ENCODE results near the gene SCAMP3. TPM values are rescaled to one million over a fixed set of nuclear protein-coding genes. Genes with fewer than 3 reads are reported as not detected.
"Not testable (repeated sequence)": the region's sequence is repeated elsewhere in the genome, so short reads cannot be mapped to it uniquely, and the experiment has no call there.

The SCAMP3 gene
- total RNA-seq, 2 donors from 2014 or later, result 43.1 to 53.2 TPM

DNA sequence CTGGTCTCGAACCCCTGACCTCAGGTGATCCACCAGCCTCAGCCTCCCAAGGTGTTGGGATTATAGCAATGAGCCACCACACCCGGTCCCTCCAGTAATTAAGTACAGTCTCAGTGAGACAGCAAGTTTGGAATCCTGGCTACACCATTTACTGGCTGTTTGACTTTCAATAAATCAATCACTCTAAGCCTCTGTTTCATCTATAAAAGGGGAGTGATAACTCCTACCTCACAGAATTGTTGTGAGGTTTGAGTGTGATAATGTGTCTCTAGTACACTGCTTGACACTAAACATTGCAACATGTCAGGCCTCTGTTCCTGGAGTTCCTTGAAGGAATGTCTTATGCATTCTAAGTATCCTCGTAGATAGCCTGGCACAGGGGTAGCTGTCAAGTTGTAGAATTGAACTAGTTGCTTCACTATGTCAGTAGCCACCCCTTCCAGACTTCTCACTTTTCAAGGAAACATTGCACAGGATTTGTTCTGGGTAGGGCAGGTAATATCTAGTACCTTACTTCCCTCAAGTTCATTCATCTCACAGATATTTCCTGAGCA is 19.3 kb downstream of the SCAMP3 start:
- ATAC-seq (peak; percentile 14), DNase-seq (no peak)
- intact Hi-C loops (cut with DNase I, micrococcal nuclease), result no loop called here

DNA sequence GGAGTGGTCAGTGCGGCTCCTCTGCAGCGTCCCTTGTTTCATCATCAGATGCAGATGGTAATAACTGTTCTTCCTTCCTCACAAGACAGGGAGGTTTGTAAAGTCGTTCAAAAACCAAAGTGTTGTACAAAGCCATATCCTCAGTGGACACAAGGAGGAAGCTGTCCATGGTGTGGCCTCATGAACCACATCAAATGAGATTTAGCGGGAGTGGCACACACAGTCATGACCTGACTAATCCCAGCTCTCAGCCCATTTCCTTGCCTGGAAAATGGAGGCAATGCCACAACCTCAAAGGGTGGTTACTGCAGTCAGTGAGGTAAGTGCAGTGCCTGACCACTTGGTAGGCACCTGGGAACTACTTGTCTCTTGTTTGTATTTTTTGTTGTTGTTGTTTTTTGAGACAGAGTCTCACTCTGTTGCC is 20.3 kb downstream of the SCAMP3 start:
- intact Hi-C loops (cut with DNase I, micrococcal nuclease), result no loop called here
- ATAC-seq (peak; percentile 13), DNase-seq (no peak)

GRCh38 chr1:155241069-155241679 is 21.0 kb downstream of the SCAMP3 start:
- intact Hi-C loops (cut with DNase I, micrococcal nuclease), result no loop called here
- peak; percentile 70 to 81 for DNase-seq

DNA sequence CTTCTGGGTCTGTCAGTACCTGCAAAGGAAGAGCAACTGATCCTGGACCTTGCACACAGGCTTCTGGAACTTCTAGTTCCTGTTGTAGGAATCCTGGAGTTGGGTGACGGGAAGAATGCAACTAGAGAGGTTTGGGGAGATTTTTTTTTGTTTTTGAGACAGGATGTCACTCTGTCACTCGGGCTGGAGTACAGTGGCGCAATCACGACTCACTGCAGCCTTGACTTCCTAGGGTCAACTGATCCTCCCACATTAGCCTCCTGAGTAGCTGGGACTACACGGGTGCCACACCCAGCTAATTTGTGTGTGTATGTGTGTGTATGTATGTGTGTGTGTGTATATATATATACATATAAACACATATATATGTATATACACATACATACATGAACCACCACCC is 25.7 kb downstream of the SCAMP3 start:
- ATAC-seq (no peak), DNase-seq (no peak)
- intact Hi-C loops (cut with DNase I, micrococcal nuclease), result no loop called here

More at GRCh38 chr1:155241069-155241679, 21.0 kb downstream of the SCAMP3 start:
- ATAC-seq, result peak; percentile 71

DNA sequence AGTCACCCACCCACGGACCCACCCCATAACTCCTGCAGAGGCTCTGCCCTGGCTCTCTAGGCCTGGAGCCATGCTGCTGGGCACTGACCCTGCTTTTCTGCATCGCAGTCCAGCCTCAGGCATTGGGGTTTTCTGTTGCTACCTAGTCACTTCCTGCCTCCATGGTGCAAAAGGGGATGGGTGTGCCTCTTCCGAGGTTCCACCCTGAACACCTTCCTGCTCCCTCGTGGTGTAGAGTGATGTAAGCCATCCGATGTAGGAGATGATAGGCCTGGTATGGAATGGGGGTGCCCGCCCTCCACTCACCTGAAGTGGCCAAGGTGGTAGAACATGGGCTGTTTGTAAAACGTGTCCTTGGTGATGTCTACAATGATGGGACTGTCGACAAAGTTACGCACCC is 26.8 kb downstream of the SCAMP3 start:
- DNase-seq; intact Hi-C loops (cut with DNase I, micrococcal nuclease); ATAC-seq: not testable (repeated sequence)

GRCh38 chr1:155233502-155233901 is 28.7 kb downstream of the SCAMP3 start:
- ATAC-seq, result peak; percentile 7

GRCh38 chr1:155232001-155232978 is 29.9 kb downstream of the SCAMP3 start:
- intact Hi-C loops (cut with DNase I, micrococcal nuclease); DNase-seq: not testable (repeated sequence)

More at GRCh38 chr1:155233502-155233901, 28.7 kb downstream of the SCAMP3 start:
- intact Hi-C loops (cut with DNase I, micrococcal nuclease); DNase-seq: not testable (repeated sequence)

DNA sequence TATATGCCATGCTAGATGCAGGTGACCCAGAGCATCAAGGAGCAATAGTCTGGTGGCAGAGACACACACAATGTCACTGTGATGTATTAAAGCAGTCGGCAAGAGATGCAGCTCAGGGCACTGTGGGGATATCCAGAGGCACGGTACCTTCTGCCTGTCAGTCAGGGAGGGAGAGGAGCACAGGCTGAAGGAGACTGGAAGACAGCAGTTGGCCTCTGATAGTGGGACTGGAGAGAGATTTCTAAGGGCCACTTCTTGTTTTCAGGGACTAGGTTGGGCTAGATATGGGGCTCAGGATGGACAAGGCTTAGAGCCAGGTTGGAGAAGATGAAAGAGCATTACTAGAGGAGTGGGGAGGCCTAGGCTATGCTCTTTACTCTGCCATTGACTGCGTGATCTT is 30.9 kb downstream of the SCAMP3 start:
- ATAC-seq; DNase-seq; intact Hi-C loops (cut with DNase I, micrococcal nuclease): not testable (repeated sequence)

More at GRCh38 chr1:155232001-155232978, 29.9 kb downstream of the SCAMP3 start:
- not testable (repeated sequence) for ATAC-seq

DNA sequence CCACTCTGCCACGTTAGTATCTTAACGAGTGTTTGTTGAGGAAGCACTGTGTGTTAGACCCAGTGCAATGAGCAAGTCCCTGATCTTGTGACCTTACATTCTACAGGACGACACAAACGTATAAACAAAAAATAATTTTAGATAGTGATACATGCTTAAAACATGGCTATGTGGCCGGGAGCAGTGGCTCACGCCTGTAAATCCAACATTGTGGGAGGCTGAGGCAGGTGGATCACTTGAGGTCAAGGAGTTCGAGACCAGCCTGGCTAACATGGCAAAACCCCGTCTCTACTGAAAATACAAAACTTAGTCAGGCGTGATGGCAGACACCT is 34.1 kb downstream of the SCAMP3 start:
- no peak for DNase-seq
- ATAC-seq, result no peak
- intact Hi-C loops (cut with DNase I, micrococcal nuclease), result no loop called here

DNA sequence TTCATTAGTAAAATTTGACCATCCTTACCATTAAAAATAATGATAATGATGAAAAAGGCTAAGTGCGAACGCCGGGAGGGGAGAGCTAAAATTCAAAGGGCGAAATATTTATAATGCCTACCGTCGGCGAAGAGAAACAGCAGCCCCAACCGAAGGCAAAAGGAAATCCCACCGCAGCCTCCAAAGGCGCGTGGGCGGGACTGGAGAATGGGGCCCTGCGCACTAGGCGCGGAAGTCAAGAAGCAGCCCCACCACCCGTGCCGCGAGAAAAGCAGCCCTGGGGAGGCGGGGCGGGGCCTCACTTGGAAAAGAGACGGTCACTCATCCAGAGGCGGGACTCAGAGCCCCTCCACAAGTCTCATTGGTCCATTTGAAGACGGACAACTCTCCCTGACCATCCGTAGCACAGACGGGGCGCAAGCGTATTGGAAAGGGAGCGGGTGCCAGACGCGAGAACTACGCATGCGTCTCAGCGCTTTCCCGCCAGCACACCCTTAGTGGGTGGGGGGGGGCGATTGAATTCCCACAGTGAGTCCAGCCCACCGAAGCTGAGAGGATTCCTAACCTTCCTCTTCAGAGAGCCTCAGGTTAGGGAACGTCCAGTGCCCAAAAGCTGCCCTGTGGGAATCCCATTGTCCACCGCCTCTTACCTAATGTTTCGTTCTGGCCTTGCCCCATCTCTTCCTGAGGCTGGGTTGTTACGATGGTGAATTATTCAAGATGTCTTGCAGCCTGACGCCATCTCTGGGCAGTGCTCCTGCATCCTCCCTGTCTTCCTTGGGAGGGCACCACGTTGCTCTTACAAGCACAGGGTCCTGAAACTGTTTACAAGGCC is 34.7 kb downstream of the SCAMP3 start:
- ATAC-seq (peak; percentile 96), DNase-seq (peak; percentile 99)
- intact Hi-C loops (cut with DNase I, micrococcal nuclease), result no loop called here

GRCh38 chr1:155226910-155227260 is 35.3 kb downstream of the SCAMP3 start:
- peak; percentile 57 for ATAC-seq
- intact Hi-C loops (cut with DNase I, micrococcal nuclease), result no loop called here
- peak; percentile 60 to 63 for DNase-seq

GRCh38 chr1:155226188-155226909 is 35.8 kb downstream of the SCAMP3 start:
- ATAC-seq (peak; percentile 60), DNase-seq (peak; percentile 77 to 90)
- intact Hi-C loops (cut with DNase I, micrococcal nuclease), result no loop called here

DNA sequence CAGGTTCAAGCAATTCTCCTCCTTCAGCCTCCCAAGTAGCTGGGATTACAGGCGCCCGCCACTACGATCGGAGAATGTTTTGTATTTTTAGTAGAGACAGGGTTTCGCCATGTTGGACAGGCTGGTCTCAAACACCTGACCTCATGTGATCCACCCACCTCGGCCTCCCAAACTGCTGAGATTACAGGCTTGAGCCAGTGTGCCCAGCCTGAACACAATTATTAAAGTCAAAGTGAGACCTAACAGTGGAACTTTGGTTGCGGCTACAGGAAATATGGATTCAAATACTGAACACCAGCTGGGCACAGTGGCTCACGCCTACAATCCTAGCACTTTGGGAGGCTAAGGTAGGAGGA is 36.8 kb downstream of the SCAMP3 start:
- ATAC-seq; DNase-seq; intact Hi-C loops (cut with DNase I, micrococcal nuclease): not testable (repeated sequence)

- DNase-seq, result no peak
- intact Hi-C loops (cut with DNase I, micrococcal nuclease), result no loop called here
- no peak for ATAC-seq
These were observed 39.1 kb downstream of the SCAMP3 start for GRCh38 chr1:155223047-155223446.

- DNase-seq (peak; percentile 57 to 71), ATAC-seq (peak; percentile 85)
- intact Hi-C loops (cut with DNase I, micrococcal nuclease), result not testable (repeated sequence)
These were observed 41.8 kb downstream of the SCAMP3 start for GRCh38 chr1:155220211-155220965.

DNA sequence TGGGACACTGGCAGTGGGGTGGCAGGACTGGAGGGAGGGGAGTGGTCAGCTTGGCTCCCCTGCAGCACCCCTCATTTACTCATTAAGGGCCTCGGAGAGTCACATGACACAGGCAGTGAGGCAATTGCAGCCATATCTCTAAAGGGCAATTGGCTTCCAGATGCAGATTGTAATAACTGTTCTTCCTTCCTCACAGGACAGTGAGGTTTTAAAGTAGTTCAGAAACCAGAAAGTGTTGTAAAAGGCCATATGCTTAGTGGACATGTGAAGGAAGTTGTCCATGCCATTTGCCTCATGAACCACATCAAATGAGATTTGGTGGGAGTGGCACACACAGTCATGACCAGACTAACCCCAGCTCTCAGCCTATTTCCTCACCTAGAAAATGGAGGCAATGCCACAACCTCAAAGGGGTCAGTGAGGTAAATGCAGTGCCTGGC is 42.5 kb downstream of the SCAMP3 start:
- intact Hi-C loops (cut with DNase I, micrococcal nuclease), result no loop called here
- ATAC-seq (peak; percentile 65), DNase-seq (no peak)

DNA sequence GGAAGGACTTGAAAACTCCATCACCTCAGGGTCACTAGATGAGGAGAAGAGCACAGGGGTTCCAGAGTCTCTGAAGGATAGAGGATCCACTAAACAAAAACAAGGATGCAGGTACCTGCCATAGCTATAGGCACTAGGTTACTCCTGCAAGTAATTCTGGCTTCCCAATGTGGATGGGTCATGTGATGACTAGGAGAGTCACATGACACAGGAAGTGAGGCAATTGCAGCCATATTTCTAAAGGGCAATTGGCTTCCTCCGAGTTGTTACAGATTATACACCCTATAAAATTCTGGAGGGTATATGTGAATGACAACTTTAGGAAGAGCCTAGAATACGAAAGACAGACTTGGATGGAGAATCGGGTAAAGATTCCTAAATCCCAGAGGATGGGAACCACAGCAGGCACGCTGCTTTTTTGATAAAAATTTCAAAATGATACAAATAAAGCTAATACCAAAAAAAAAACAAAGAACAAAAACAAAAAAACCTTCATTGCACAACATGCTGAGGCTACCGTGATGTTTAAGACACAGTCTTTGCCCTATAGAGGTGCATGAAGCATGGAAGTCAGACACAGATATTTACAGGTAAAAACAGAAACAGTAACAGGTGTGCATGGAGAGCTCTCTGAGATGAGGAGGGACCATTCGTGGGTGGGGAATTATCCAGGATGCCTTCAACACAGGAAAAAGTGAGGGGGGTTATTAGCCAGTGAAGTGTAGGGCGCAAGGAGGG is 43.1 kb downstream of the SCAMP3 start:
- intact Hi-C loops (cut with DNase I, micrococcal nuclease), result no loop called here
- DNase-seq, result no peak
- ATAC-seq, result peak; percentile 44
